Stimulated activated CD8-positive, alpha-beta memory T cell treated with anti-CD3 and anti-CD28 coated beads, Interleukin-12 subunit alpha, Interleukin-12 subunit beta, amount 100 ng/mL, for 1 hour (primary cell): ENCODE results near the gene ODAD4.
A peak's percentile ranks its signal among the peaks of the same experiment; 100 is the strongest.
"Not testable (repeated sequence)": the region's sequence is repeated elsewhere in the genome, so short reads cannot be mapped to it uniquely, and the experiment has no call there.

Experiments used
- DNase-seq: peaks from one replicate; pipeline ENCODE4 v3.0.0-alpha.2; 2020; ENCODE audit warnings: low read depth

ODAD4 gene

DNA sequence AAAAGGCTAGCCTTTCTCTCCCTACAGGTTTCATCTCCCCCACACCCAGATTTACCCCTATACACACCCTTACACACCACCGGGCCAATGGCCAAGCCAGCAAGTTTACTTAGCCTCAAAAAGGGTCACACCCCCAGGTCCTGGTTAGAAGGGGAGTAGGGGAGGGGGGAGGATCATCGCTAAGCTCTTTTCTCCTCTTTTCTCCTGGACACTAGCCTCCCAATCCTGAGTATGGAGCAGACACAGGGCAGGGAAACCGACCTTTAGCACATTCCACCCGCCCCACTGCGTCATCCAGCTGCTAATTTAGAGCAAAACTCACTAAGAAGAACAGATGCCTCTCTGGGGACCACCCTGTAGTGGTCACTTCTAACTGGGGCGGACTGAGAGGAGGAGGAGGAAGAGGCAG is 16.1 kb upstream of the ODAD4 start:
- DNase-seq = no peak

- no peak for DNase-seq
Observed at GRCh38 chr17:41915020-41915419, 15.4 kb upstream of the ODAD4 start.

DNA sequence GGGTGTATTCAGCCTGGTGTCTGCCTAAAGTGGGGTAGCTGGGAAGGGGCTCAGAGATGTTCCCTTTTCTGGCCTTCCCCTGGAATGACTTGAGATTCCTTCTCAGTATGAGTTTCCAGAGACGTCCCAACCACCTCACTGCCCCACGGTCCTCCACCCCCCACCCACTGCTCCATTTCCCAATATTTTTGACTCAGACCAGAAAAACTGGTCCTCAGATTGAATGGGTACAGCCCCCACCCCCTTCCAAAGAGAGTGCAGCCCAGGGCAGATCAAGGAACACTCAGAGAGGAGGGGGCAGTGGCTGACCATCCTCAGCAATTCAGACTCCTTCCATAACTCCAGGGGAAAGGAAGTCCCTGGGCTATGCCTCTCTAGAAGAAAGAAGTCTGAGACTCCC is 14.9 kb upstream of the ODAD4 start:
- no peak for DNase-seq

GRCh38 chr17:41917192-41917591 is 13.2 kb upstream of the ODAD4 start:
- DNase-seq = no peak

- DNase-seq = peak; percentile 16
Observed at GRCh38 chr17:41917679-41918313, 12.6 kb upstream of the ODAD4 start.

DNA sequence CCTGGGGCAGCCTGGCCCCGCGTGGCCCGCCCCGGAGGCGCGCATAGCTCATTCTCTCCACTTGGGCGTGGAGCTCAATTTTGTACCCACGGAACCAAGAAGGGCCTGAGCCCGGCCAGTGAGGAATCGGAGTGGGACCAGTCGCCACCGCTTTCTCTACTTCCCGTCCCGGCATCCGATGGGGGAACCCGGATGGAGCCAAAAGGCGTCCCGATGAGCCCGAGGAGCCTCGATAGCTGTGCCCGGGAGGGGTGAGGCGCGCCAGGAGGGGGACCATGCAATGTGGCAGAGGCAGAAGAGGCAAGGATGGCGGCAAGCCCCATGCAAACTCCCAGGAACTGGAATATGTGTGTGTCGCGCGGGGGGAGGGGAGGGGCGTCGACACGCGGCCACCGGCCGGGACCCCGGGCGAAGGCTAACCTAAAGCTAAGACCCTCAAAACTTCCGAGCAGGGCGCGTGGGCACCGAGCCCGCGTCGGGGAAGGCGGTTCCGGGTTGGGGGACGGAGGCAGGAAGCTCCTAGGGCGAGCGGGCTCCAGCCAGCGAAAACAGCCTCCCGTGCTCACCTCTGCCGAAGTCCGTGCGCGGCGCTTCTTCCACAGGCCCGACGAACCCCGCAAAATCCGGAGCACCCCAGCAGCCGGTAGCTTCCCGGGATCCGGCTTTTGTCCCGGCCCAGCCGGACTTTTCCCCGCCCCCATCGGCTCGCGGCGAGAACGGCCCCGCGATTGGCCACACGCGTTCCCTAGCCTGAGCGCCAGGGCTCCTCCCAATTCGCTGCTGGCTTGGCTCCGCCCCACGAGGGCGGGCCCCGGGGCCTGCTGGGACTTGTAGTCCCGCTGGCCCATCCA is 11.9 kb upstream of the ODAD4 start, which contains the start of gene ACLY:
ACLY (minus strand) TSS at position 638 of the 851 bp plus-strand sequence. CDS start 5,078 bp downstream, outside the sequence.
- DNase-seq = peak; percentile 90

- no peak for DNase-seq
Observed at GRCh38 chr17:41919165-41919817, 11.1 kb upstream of the ODAD4 start.

DNA sequence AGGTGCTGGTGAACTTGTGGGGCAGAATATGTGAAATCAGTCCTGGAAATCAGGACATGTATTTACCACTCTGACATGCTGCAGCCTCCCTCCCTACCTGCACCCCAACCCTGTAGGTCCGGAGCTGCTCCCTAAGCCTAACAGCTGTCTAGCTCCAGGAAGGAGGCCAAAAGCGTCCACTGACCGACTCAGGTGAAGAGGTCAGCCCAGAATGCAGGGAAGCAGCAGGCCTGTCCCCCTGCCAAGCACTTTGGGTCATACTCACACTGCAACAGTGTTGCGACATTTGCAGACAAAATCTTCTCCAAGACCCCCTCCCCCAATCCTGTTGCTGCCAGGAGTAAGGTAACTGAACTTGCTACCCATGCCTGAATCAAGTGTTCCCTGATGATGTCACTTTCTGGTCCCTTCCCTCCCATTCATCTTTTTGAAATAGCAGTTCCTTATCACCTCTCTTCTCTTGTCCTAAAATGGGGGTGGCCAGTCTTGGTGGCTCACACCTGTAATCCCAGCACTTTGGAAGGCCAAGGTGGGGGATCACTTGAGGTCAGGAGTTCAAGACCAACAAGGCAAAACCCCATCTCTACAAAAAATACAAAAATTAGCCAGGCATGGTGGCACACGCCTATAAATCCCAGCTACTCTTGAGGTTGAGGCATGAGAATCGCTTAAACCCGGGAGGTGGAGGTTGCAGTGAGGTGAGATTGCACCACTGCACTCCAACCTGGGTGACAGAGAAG is 10.4 kb upstream of the ODAD4 start:
- DNase-seq = no peak

GRCh38 chr17:41920580-41920955 is 9.8 kb upstream of the ODAD4 start:
- DNase-seq = no peak

DNA sequence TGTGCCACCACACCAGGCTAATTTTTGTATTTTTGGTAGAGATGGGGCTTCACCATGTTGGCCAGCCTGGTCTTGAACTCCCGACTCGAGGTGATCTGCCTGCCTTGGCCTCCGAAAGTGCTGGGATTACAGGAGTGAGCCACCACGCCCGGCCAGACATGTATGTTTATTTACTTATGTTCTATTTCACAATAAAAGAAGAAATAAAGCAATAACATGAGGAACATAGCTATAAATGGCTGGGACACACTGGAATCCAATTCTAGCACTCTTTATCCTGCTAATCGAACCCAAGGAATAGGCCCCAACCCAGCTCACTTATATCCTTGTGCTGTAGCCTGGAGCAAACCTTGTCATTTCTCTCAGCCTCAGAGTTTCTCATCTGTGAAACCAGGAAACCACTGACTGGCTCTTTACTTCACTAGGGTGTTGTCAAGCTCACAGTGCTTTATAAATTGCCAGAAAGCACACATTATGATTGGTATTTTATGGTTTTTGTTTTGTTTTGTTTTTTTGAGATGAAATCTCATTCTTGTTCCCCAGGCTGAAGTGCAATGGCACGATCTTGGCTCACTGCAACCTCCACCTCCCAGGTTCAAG is 4.3 kb upstream of the ODAD4 start:
- no peak for DNase-seq

DNA sequence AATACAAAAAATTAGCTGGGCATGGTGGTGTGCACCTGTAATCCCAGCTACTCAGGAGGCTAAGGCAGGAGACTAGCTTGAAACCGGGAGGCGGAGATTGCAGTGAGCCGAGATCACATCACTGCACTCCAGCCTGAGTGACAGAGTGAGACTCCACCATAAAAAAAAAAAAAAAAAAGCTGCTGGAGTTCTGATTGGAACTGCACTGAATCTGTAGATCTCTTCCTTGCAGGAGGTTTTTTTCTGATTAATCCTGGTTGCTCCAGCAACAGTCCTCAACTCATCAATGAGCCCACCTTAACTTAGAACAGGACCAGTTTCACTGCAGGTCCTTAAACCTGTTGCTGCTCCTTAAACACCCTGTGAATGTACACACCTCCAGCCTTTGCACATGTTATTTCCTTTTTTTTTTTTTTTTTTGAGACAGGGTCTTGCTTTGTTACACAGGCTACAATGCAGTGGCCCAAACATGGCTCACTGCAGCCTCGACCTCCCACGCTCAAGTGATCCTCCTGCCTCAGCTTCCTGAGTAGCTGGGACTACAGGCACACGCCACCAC is 1.6 kb upstream of the ODAD4 start:
- no peak for DNase-seq

DNA sequence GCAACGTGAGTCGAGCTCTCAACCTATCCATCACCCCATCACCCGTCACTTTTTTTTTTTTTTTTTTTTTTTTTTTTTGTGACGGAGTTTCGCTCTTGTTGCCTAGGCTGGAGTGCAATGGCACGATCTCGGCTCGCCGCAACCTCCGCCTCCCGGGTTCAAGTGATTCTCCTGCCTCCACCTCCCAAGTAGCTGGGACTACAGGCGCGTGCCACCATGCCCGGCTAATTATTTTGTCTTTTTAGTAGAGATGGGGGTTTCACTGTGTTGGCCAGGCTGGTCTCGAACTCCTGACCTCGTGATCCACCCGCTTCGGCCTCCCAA is 378 bp downstream of the ODAD4 start:
- not testable (repeated sequence) for DNase-seq

GRCh38 chr17:41931715-41932114 is 1.3 kb downstream of the ODAD4 start:
- DNase-seq = not testable (repeated sequence)

DNA sequence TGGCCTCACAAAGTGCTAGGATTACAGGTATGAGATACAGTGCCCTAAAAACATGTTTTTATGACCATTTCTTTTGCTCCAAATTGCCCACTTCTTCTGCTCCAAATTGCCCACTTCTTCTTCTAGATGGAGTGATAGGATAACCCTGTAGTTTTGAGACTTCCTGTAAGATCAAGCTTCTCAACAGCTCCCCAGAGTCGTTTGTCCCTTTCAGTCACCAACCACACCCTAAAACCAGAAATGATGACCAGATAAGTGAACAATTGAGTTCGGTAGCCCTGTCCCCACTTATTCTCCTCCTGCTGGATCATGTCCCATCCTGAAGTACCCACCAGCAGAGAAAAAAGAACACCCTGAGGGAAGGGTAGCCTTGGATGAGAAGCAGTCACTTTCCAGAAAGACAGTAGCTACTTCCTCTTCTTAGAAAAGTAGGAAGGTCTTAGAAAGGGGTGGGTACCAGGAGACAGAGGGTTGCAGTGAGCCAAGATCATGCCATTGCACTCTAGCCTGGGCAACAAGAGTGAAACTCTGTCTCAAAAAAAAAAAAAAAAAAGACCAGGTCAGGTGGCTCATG is 2.5 kb downstream of the ODAD4 start:
- no peak for DNase-seq

DNA sequence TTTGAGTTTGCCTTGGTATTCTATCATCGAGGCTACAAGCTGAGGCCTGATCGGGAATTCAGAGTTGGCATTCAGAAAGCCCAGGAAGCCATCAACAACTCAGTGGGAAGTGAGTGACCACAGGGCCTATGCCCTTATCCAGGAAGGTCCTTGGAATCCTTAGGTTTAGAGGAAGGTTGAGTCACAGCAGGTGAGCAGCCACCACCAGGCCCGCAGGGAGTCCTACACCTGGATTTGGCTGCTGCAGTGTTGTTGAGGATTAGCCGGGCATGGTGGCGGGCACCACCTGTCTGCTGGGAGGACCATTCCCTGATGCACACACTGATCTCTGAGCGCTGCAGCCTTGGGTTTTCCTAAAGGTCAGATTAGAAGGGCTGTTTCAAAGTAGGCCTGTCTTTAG is 5.2 kb downstream of the ODAD4 start:
- no peak for DNase-seq

GRCh38 chr17:41937970-41938954 is 7.8 kb downstream of the ODAD4 start:
- DNase-seq = no peak

- no peak for DNase-seq
Observed at GRCh38 chr17:41939044-41939692, 8.8 kb downstream of the ODAD4 start.

- DNase-seq = no peak
Observed at GRCh38 chr17:41939693-41940090, 9.3 kb downstream of the ODAD4 start.

GRCh38 chr17:41941168-41941567 is 10.8 kb downstream of the ODAD4 start:
- no peak for DNase-seq
